GM08714 (cell line): ENCODE measurements around the gene RIMS3.

ENCODE experiments used
- H3K4me3 ChIP-seq: fragments of 200-500 bp; sonication (Bioruptor generic); 2 replicates; pipeline ENCODE4 v1.5.1; 2014; ENCODE audit warnings: mild to moderate bottlenecking, low read length, inconsistent platforms
- ZNF274 ChIP-seq: IDR thresholded peaks from 2 replicates; pipeline ENCODE4 v1.6.1; 2012; ENCODE audit warnings: mild to moderate bottlenecking, low read depth, low read length

The RIMS3 gene

DNA sequence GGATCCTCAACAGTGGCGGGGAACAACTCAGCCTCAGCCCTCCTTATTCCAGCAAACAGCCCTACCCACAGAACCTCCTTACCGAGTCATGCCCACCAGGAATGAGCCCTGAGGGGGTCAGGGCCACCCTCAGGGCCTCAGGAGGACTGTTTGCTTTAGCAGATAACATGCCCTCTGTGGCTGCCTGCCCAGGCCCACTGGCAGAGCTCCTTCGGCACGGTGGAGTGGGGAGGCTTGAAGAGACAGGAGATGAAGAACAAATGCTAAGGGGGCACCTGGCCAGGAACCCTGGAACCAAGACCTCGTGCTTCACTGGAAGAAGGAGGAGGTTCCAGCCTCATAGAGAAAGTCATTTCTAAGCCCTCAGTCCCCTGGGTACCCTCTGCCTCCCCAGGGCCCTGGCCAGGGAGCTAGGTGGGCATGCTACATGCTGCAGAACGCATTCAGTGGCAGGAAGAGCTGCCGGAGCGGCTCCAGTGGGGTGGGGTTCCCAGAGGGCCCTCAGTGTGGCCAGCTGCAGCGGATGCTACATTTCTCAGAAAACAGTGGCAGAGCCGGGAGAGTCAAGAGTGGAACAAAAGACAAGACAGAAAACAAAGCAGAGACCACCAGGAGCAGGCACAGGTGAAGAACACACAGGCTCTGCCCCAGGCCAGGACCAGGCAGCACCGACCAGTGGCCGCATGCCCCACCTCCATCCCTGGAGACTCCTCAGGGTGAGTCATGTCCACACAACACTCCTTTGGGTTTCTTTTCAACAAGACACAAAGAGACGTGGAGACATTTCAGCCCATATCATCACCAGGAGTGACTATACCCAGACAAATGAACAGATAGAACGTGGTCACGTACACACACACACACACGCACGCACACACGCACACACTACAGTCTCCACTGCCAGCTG lies 39.8 kb downstream of the RIMS3 start:
- TF ChIP-seq ZNF274 = no peak
- no peak overlapping the region for H3K4me3 ChIP-seq

DNA sequence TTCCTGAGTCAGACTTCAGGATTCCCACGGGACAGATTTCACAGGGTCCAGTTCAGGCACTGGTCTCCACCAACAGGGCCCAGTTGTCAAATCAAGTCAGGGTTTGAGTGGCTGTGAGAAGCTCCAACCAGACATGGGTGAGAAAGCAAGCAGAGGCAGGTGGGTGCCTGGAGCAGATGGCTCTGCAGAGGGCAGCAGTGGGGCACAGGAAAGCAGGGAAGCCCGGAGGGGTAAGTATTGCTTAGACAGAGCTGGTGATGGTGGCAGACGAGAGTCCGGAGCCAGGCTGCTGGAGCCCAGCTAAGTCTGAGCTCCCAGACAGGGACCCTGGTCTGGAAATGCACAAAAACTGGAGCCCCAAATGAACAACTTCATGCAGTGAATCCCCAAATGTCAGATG lies 40.4 kb downstream of the RIMS3 start:
- H3K4me3 ChIP-seq = no peak overlapping the region
- no peak for TF ChIP-seq ZNF274

DNA sequence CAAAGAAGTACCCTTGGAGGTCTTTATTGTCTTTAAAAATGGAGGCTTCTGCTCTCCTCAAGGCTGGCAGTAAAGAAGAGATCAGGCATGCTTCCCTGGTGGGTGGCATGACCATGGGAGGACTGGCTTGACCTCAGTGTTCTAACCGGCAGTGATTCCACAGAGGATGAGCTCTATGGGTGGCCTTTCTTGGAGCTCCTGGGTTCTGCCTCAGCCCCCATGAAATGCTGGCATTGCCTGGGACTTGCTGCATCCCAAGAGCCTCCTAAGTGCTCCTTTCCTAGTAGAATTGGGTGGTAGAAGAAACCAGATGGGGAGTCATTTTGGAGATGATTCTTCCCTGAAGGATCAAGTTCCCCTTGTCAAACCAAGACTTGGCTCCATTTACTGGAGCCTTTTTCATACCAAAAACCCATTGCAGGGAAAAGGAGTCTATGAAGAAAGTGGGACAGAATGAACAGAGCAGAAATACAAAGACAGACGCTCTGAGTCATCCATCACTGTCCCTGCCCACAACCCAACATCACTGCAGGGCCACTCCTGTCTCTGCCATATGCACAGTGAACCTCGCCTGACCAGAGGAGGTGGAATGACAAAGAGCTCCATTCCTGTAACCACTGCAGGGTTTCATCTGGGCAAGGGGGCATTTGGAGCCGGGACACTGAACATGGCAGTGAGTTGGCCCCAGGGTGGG lies 42.4 kb downstream of the RIMS3 start:
- no peak overlapping the region for H3K4me3 ChIP-seq
- TF ChIP-seq ZNF274 = no peak

DNA sequence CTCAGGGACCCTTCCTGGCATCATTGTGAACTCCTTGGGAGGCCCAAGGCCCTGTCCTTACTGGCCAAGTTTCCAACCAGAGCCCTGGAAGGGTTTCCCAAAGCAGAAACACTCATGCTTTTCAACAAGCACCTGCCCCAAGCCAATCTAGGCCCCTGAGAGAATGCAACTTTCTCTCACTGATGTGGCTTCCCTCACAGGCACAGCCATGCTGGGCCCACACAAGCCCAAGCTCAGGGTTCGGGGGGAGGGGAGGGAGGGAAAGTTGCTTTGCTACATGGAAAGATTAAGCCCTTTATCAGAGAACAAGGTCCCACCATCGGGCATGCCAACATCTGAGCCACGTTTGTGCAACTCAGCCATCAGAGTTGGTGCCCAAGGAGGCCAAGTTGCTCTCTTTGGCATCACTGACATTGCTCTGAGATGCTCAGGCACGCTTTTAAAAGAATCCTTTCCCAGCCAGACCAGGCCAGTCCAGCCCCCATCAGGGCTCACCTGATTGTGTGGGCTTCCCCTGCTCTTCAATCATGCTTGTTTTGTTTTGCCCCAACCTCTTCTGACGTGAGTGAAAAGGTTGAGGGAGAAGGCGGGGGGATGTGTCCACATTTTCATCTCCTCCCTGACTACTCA lies 43.5 kb downstream of the RIMS3 start:
- no peak for TF ChIP-seq ZNF274
- H3K4me3 ChIP-seq = no peak overlapping the region

DNA sequence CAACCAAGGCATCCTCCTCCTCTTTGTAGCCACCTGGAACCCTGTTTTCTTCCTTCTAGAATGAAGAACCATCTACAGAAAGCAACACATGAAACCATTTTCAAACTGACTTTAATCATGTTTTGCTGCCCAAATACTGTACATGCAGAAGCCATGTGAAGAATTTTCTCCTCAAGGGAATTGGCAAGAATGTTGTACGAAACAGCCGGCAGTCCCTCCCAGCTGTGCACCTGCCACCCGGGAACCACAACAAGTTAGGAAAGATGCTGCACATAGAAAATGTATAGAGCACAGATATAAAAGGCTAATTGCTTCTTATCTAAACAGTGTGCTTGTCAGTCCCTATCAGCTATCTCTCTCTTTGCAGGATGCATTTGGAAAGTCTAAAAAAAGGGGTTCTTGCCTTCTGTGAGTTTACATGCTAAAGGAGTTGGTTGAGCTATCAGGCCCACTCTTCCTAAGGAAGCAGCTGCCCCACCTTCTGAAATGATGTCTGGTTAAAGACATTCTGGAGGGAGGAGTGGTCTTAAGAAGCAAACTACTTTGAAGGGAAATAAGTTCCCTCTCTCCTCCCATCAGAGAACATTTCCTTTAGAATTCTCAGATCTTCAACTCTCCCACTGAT lies 44.8 kb downstream of the RIMS3 start:
- H3K4me3 ChIP-seq = no peak overlapping the region
- TF ChIP-seq ZNF274 = no peak

DNA sequence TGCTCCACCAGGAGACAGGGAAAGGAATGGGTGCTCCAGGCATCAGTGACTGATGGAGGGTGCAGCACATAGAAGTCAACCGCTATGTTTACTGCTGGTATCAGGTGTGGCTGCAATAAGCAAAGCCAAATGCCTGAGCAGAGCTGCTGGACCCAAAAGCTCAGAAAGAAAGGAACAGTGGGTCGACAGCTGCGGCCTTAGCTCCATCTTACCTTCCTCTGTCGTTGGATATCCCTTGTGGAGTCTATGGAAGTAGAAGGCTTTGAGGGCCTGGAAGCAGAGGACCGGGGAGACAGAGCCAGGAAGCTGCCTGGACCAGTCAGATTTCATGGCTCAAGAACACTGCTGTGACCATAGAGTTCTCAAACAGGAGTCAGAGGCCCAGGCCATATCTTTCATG lies 45.3 kb downstream of the RIMS3 start:
- no peak for TF ChIP-seq ZNF274
- no peak overlapping the region for H3K4me3 ChIP-seq

DNA sequence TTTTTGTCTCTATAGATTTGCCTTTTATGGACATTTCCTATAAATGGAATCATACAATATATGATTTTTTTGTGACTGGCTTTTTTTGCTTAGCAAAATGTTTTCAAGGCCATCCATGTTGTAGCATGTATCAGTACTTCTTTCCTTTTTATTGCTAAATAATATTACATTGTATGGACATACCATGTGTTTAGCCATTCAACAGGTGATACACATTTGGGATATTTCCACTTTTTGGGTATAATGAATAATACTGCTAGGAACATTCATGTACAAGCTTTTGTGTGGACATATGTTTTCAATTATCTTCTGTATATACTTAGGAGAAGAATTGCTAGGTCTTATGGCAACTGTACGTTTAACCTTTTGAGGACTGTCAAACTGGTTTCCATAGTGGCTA lies 47.4 kb downstream of the RIMS3 start:
- no peak overlapping the region for H3K4me3 ChIP-seq
- no peak for TF ChIP-seq ZNF274

DNA sequence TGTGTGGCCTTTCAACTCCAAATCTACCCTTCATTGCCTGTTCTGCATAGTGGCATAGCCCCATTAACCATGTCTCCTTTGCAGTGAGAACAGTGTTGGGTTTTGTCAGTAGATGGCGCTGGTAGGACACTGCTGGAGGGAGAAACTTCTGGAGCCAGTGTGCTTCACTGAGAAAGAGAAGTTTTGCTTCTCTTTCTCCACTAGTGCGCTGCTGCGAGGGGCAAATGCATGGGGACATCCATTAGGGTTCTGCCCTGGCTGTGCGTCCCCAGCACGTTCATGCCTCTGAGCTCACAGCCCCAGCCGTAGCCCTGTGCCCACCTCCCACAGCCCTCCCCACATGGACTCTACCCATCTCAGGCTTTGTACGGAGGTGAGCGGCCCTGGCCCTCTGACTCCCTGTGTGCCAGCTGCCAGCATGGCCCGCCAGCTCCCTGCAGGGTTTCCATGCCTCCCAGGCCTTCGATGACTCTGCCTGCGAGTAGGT lies 53.1 kb downstream of the RIMS3 start:
- H3K4me3 ChIP-seq = no peak overlapping the region
- TF ChIP-seq ZNF274 = no peak

DNA sequence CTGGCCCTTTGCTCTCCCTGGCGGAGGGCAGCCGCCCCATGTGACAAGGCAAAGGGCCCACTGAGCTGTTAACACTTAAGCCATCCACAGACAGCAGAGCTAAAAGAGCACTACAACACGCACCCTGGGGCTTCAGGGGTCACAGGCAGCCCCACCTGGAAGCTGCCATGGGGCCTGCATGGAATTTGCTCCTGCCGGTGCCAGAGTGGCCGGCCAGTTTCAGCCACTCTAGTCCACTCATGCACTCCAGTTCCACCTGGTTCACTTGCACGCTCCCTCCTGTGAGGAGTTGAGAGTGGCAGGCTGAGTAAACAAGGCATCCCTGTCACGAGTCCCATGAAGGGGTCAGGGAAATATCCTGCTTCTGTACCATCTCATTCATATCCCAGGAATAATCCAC lies 55.3 kb downstream of the RIMS3 start:
- H3K4me3 ChIP-seq = no peak overlapping the region
- TF ChIP-seq ZNF274 = no peak

DNA sequence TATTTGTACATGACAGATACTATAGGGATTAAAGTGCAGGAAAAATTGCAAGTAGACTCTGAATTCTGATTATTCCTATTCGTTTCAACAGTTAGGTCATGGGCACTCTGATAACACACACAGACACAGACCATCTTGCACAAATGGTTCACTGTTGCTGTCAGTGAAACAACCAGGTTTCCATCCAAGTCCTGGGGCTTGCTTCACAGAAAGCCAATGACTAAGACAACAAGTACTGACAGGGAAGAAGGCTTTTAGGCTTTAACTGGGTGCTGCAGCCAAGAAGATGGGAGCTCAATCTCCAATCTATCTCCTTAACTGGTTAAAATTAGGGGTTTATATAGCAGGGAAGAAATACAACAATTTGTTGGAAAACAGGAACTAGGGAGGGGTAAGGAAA lies 57.6 kb downstream of the RIMS3 start:
- TF ChIP-seq ZNF274 = no peak
- H3K4me3 ChIP-seq = no peak overlapping the region

DNA sequence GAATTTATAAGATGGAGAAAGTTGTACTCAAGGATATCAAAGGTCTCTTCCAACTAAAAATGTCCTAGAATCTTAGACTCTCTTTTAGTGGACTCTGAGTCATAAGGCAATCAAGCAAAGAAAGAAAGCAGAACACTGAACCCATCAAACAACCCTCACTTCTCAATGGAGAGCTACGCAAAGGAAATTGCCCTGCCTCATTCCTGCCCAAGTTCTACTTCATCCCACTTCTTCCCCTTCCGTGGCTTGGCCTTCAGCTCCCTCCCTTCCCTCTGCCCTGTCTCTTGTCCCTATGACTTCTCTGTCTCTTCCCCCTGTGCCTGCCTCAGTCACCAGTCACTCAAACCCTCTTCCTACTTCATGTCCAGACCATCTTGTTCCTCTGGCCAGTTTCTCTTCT lies 58.5 kb downstream of the RIMS3 start:
- no peak overlapping the region for H3K4me3 ChIP-seq

DNA sequence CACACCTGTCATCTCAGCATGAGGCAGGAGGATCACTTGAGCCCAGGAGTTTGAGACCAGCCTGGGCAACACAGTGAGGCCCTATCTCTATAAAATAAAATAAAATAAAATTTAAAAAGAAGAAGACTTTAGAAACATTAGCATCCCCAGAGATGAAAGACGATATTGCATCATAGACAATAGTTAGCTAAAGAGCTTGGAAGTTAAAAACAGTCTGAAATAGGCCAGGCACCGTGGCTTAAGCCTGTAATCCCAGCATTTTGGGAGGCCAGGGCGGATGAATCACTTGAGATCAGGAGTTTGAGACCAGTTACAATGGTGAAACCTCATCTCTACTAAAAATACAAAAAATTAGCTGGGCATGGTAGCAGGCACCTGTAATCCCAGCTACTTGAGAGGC lies 59.3 kb downstream of the RIMS3 start:
- H3K4me3 ChIP-seq = no peak overlapping the region
- TF ChIP-seq ZNF274 = no peak

More for the DNA sequence above, 58.5 kb downstream of the RIMS3 start:
- no peak for TF ChIP-seq ZNF274

DNA sequence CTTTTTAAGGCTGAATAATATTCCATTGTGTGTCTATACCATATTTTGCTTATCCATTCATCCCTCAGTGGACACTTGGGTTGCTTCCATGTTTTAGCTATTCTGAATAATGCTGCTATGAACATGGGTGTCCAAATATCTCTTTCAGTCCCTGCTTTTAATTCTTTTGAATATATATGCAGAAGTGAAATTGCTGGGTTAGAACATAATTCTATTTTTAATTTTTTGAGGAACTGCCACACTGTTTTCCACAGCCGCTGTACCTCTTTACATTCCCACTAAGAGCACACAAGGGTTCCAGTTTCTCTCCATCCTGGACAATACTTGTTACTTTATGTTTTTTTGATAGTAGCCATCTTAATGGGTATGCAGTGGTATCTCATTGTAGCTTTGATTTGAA lies 65.6 kb downstream of the RIMS3 start:
- no peak overlapping the region for H3K4me3 ChIP-seq

DNA sequence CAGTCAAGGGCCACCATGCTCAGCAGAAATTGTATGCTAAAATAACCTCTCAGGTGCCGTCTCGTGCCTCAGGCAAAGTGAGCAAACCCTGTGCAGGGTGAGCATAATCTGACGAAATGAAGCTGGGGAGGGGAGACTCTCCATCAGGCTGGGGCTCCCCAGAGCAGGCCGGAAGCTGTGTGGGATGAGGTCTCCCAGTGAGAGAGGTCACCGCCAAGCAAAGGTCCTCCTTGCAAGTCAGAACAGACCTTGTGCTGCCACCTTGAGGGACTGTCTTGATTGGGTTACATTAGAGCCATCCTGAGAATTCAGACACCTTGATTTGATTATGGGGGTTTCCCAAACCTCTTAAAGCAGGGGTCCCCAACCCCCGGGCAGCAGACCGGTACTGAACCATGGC lies 69.9 kb downstream of the RIMS3 start:
- H3K4me3 ChIP-seq = no peak overlapping the region
- TF ChIP-seq ZNF274 = no peak

More for the DNA sequence above, 65.6 kb downstream of the RIMS3 start:
- no peak for TF ChIP-seq ZNF274
